SK-N-SH (cell line): ENCODE results near the gene WASHC1.
"Not testable (repeated sequence)": the region's sequence is repeated elsewhere in the genome, so short reads cannot be mapped to it uniquely, and the experiment has no call there.

Experiments used
- CHD2 ChIP-seq: fragments of 150-350 bp; IDR thresholded peaks from 2 replicates; pipeline ENCODE4 v1.6.1; 2018; ENCODE audit warnings: low read length; ENCODE audit not compliant: partially characterized antibody
- CTCF ChIP-seq: fragments of 200-600 bp; sonication (generic); IDR thresholded peaks from 2 replicates; pipeline ENCODE4 v1.6.1; 2017; ENCODE audit warnings: antibody characterized with exemption, mild to moderate bottlenecking, moderate library complexity
- EP300 ChIP-seq, 2 experiments: IDR thresholded peaks; 2 replicates each; pipeline versions ENCODE4 v1.4.0 to v1.6.1; 2012; ENCODE audit warnings: borderline replicate concordance in 1 of 2, low read depth in 1 of 2, low read length in 1 of 2
- EZH2phosphoT487 ChIP-seq: fragments of 200-600 bp; sonication (generic); IDR thresholded peaks from 2 replicates; pipeline ENCODE4 v1.6.1; 2017; ENCODE audit warnings: low read depth, mixed run types, mild to moderate bottlenecking, antibody characterized with exemption, moderate library complexity, borderline replicate concordance
- IRF3 ChIP-seq: fragments of 150-350 bp; IDR thresholded peaks from 2 replicates; pipeline ENCODE4 v1.6.1; 2016; ENCODE audit warnings: mild to moderate bottlenecking, low read depth, low read length
- RAD21 ChIP-seq: IDR thresholded peaks from 2 replicates; pipeline ENCODE4 v1.6.1; 2012; ENCODE audit warnings: mild to moderate bottlenecking, low read length
- TAF1 ChIP-seq: IDR thresholded peaks from 2 replicates; pipeline ENCODE4 v1.6.1; 2012; ENCODE audit warnings: low read depth, mild to moderate bottlenecking, low read length, moderate library complexity, borderline replicate concordance
- USF1 ChIP-seq: IDR thresholded peaks from 2 replicates; pipeline ENCODE4 v1.4.0; 2012; ENCODE audit warnings: low read depth, borderline replicate concordance
- USF2 ChIP-seq: fragments of 150-350 bp; IDR thresholded peaks from 2 replicates; pipeline ENCODE4 v1.6.1; 2017; ENCODE audit warnings: antibody characterized with exemption, low read length, low read depth, borderline replicate concordance

- TF ChIP-seq EP300 (IDR thresholded peaks at IDR 0.05; ENCODE audit: borderline replicate concordance in 1 of 2, low read depth in 1 of 2, low read length in 1 of 2); EZH2phosphoT487; RAD21; CTCF; CHD2; USF2; IRF3; USF1; TAF1: not testable (repeated sequence)
Measured at GRCh38 chr9:16875-17274, 12.4 kb downstream of the WASHC1 start.
